Thyroid gland (tissue), 4 donors: ENCODE results near the gene SURF6. TPM values are rescaled to one million over a fixed set of nuclear protein-coding genes. Genes with fewer than 3 reads are reported as not detected.
A peak's percentile ranks its signal among the peaks of the same experiment; 100 is the strongest.

Source experiments
- DNase-seq, 2 donors: peaks; one replicate each; pipeline ENCODE4 v3.0.0-alpha.2; 2019
- H3K27ac ChIP-seq, 3 donors: fragments of 200-600 bp; sonication (generic); 1 replicate in 2 of 3; 2 replicates in 1 of 3; pipeline ENCODE4 v1.5.1; 2016 to 2019; ENCODE audit warnings: mild to moderate bottlenecking in 1 of 3, moderate library complexity in 1 of 3
- H3K27me3 ChIP-seq: fragments of 200-600 bp; sonication (generic); one replicate; pipeline ENCODE4 v1.5.1; 2019
- H3K36me3 ChIP-seq, 2 donors: fragments of 200-600 bp; sonication (generic); one replicate each; pipeline ENCODE4 v1.5.1; 2016 to 2019
- H3K4me1 ChIP-seq, 2 donors: fragments of 200-600 bp; sonication (generic); one replicate each; pipeline ENCODE4 v1.5.1; 2017 to 2019
- H3K4me3 ChIP-seq, 3 donors: fragments of 200-600 bp; sonication (generic); replicated peaks in 1 of 3; 1 replicate in 2 of 3; 2 replicates in 1 of 3; pipeline ENCODE4 v1.5.1; 2016; ENCODE audit warnings: mild to moderate bottlenecking in 1 of 3
- H3K9me3 ChIP-seq: fragments of 200-600 bp; sonication (generic); one replicate; pipeline ENCODE4 v1.5.1; 2017
- POLR2A ChIP-seq, 2 donors: fragments of 450-650 bp; IDR thresholded peaks; one replicate each; pipeline ENCODE4 v1.6.1; 2017; ENCODE audit warnings: antibody characterized with exemption in 2 of 2, mild to moderate bottlenecking in 2 of 2, moderate library complexity in 1 of 2
- WGBS, 2 donors: methylation state at CpG; one replicate each; pipeline ENCODE4 v1.1.5; 2017; 5-methylcytosine and 5-hydroxymethylcytosine counted together
- intact Hi-C: fragments of 100-400 bp; cut with DNase I; formaldehyde crosslinking; loops from one replicate; pipeline ENCODE4 v1.15.1; 2023
- total RNA-seq, 4 donors: library from RNA; depleted of rRNA; stranded (reverse); fragments of >200 nt; gene quantifications; one replicate each; pipeline ENCODE4 v1.2.3, GENCODE V29; 2016
- TF ChIP-seq, protein P1 (sequence below), 6 experiments: fragments of 200-600 bp in 3 of 6; fragments of 450-650 bp in 3 of 6; sonication (generic) in 3 of 6; IDR thresholded peaks; one replicate each; pipeline ENCODE4 v1.5.1; 2016 to 2019; ENCODE audit warnings: antibody characterized with exemption in 6 of 6, mild to moderate bottlenecking in 2 of 6, inconsistent platforms in 1 of 6, moderate library complexity in 1 of 6

The SURF6 gene
- total RNA-seq, result 10 to 100 TPM; 18.4 to 34.9 (median 22.0) TPM

- H3K27me3 ChIP-seq, result no peaks in the 10 kb centered on the region
- peak within 1 kb of the TSS; percentile 81 to 91 (median 90) for H3K4me3 ChIP-seq
- peaks cover 33 to 40% of the 10 kb centered on the region in 2 donors for H3K36me3 ChIP-seq
- WGBS, 2 donors, result 2 to 5% methylated on average over 48 to 54 of the region's 70 CpGs
- TF ChIP-seq POLR2A (IDR thresholded peaks at IDR 0.05), result peak in 1 of 2 donors; percentile 71
- TF ChIP-seq, protein P1, sequence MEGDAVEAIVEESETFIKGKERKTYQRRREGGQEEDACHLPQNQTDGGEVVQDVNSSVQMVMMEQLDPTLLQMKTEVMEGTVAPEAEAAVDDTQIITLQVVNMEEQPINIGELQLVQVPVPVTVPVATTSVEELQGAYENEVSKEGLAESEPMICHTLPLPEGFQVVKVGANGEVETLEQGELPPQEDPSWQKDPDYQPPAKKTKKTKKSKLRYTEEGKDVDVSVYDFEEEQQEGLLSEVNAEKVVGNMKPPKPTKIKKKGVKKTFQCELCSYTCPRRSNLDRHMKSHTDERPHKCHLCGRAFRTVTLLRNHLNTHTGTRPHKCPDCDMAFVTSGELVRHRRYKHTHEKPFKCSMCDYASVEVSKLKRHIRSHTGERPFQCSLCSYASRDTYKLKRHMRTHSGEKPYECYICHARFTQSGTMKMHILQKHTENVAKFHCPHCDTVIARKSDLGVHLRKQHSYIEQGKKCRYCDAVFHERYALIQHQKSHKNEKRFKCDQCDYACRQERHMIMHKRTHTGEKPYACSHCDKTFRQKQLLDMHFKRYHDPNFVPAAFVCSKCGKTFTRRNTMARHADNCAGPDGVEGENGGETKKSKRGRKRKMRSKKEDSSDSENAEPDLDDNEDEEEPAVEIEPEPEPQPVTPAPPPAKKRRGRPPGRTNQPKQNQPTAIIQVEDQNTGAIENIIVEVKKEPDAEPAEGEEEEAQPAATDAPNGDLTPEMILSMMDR (IDR thresholded peaks at IDR 0.05), result peak in 1 of 6 experiments; percentile 31
- H3K4me1 ChIP-seq, result peaks cover 16 to 21% of the 10 kb centered on the region in 2 donors
- intact Hi-C loops, result loop anchor here (5.0 kb wide), 1 partner anchor 41 kb away; the partner anchor contains the start of genes STKLD1 and SURF4
- DNase-seq, result peak; percentile 88 to 92
- no peaks in the 10 kb centered on the region for H3K9me3 ChIP-seq
- H3K27ac ChIP-seq, result peak within 1 kb of the TSS in 2 of 3 donors; percentile 50 to 71
Measured at GRCh38 chr9:133335924-133336811, at the start of gene SURF6. SURF6 (minus strand) TSS chr9:133336188; CDS start chr9:133336132, 56 bp downstream.

- Histone ChIP-seq H3K27me3 (no peaks in the 10 kb centered on the region), H3K4me3 (no peak overlapping the region), H3K36me3 (no peaks in the 10 kb centered on the region), H3K9me3 (no peaks in the 10 kb centered on the region), H3K4me1 (peaks cover 0 to 15% of the 10 kb centered on the region in 2 donors), H3K27ac (no peak overlapping the region)
- intact Hi-C loops, result no loop called here
- WGBS, 2 donors, result 93 to 94% methylated on average over 3 to 13 of the region's 14 CpGs
- DNase-seq, result no peak
- no peak for TF ChIP-seq POLR2A (IDR thresholded peaks at IDR 0.05)
- TF ChIP-seq, protein P1 (IDR thresholded peaks at IDR 0.05), result no peak
Measured at GRCh38 chr9:133385452-133385851, 49.5 kb upstream of the SURF6 start.

DNA sequence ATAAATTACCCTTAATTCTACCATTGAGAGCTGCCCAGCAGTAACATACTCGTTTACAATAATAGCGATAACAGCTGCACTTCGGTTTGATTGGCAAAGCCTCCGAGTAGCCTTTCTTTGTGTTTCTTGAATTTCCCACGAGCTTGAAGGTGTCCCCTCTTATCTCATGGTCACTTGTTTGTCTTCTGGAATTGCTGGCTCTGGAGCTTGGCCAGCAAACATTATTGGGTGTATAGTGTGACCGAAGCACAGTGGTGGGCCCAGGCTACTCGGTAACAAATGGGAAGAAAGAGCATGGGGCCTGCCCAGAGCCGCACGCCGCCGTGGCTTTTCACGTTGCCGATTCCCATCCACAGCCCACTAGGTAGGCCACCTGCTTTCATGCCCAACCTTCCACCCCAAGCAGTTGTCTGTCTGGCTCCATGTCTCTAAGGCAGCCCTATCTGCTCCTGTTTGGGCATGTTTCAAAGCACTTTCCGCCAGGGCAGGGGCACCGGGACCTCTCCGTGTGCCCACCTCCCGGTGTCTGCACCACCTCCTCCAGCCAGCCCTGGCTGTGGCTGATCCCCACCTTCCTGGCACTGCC lies 48.8 kb upstream of the SURF6 start:
- Histone ChIP-seq H3K4me1 (peaks cover 0 to 15% of the 10 kb centered on the region in 2 donors), H3K36me3 (no peaks in the 10 kb centered on the region), H3K4me3 (no peak overlapping the region), H3K27me3 (no peaks in the 10 kb centered on the region), H3K27ac (no peak overlapping the region), H3K9me3 (no peaks in the 10 kb centered on the region)
- DNase-seq, result no peak
- intact Hi-C loops, result no loop called here
- WGBS, 2 donors, result 89 to 94% methylated on average over 17 of the region's 17 CpGs
- no peak for TF ChIP-seq POLR2A (IDR thresholded peaks at IDR 0.05)
- TF ChIP-seq, protein P1 (IDR thresholded peaks at IDR 0.05), result no peak

- Histone ChIP-seq H3K4me3 (no peak overlapping the region), H3K4me1 (peaks cover 0 to 11% of the 10 kb centered on the region in 2 donors), H3K27me3 (no peaks in the 10 kb centered on the region), H3K27ac (no peak overlapping the region), H3K9me3 (no peaks in the 10 kb centered on the region), H3K36me3 (no peaks in the 10 kb centered on the region)
- no peak for TF ChIP-seq POLR2A (IDR thresholded peaks at IDR 0.05)
- TF ChIP-seq, protein P1 (IDR thresholded peaks at IDR 0.05), result no peak
- 93 to 95% methylated on average over 3 of the region's 3 CpGs for WGBS, 2 donors
- no peak for DNase-seq
- intact Hi-C loops, result no loop called here
Measured at GRCh38 chr9:133383438-133383837, 47.5 kb upstream of the SURF6 start.
